ENCODE measurements around the gene MYO1B. TPM values are rescaled to one million over a fixed set of nuclear protein-coding genes. Genes with fewer than 3 reads are reported as not detected.

Gene MYO1B
- total RNA-seq, 1 donor from 2014 or later = 18.9 TPM

- DNase-seq (ENCODE audit: missing footprints) (no peak), ATAC-seq (no peak)
- intact Hi-C loops (cut with DNase I) = no loop called here
Observed at GRCh38 chr2:191280834-191281756, 35.9 kb downstream of the MYO1B start.

GRCh38 chr2:191285252-191285651 lies 40.0 kb downstream of the MYO1B start:
- DNase-seq (ENCODE audit: missing footprints) (no peak), ATAC-seq (no peak)
- intact Hi-C loops (cut with DNase I) = no loop called here

GRCh38 chr2:191287820-191288219 lies 42.6 kb downstream of the MYO1B start:
- DNase-seq (ENCODE audit: missing footprints) (no peak), ATAC-seq (no peak)
- intact Hi-C loops (cut with DNase I) = no loop called here

GRCh38 chr2:191289049-191289448 lies 43.8 kb downstream of the MYO1B start:
- ATAC-seq (no peak), DNase-seq (ENCODE audit: missing footprints) (no peak)
- intact Hi-C loops (cut with DNase I) = no loop called here

- ATAC-seq (no peak), DNase-seq (ENCODE audit: missing footprints) (no peak)
- intact Hi-C loops (cut with DNase I) = no loop called here
Observed at GRCh38 chr2:191291471-191291870, 46.3 kb downstream of the MYO1B start.

GRCh38 chr2:191292869-191293268 lies 47.7 kb downstream of the MYO1B start:
- no peak for DNase-seq (ENCODE audit: missing footprints)
- intact Hi-C loops (cut with DNase I) = no loop called here
- ATAC-seq = no peak

GRCh38 chr2:191295088-191295487 lies 49.9 kb downstream of the MYO1B start:
- intact Hi-C loops (cut with DNase I) = loop anchor here (5.0 kb wide), 1 partner anchor 48 kb away; the partner anchor contains the start of gene MYO1B
- DNase-seq (ENCODE audit: missing footprints) (no peak), ATAC-seq (no peak)

GRCh38 chr2:191296083-191297006 lies 51.1 kb downstream of the MYO1B start:
- intact Hi-C loops (cut with DNase I) = loop anchor here (5.0 kb wide), 1 partner anchor 49 kb away; the partner anchor contains the start of gene MYO1B
- DNase-seq (ENCODE audit: missing footprints) = no peak
- peak; percentile 56 for ATAC-seq

GRCh38 chr2:191297033-191297432 lies 51.8 kb downstream of the MYO1B start:
- ATAC-seq = no peak

GRCh38 chr2:191298306-191298705 lies 53.1 kb downstream of the MYO1B start:
- ATAC-seq (no peak), DNase-seq (ENCODE audit: missing footprints) (no peak)
- intact Hi-C loops (cut with DNase I) = loop anchor here (5.0 kb wide), 1 partner anchor 51 kb away; the partner anchor contains the start of gene MYO1B

More at GRCh38 chr2:191297033-191297432, 51.8 kb downstream of the MYO1B start:
- intact Hi-C loops (cut with DNase I) = loop anchor here (5.0 kb wide), 1 partner anchor 50 kb away; the partner anchor contains the start of gene MYO1B
- no peak for DNase-seq (ENCODE audit: missing footprints)

GRCh38 chr2:191299010-191299409 lies 53.8 kb downstream of the MYO1B start:
- no peak for ATAC-seq
- DNase-seq (ENCODE audit: missing footprints) = no peak
- intact Hi-C loops (cut with DNase I) = loop anchor here (5.0 kb wide), 1 partner anchor 52 kb away; the partner anchor contains the start of gene MYO1B

- intact Hi-C loops (cut with DNase I) = loop anchor here (5.0 kb wide), 1 partner anchor 53 kb away; the partner anchor contains the start of gene MYO1B
- ATAC-seq (no peak), DNase-seq (ENCODE audit: missing footprints) (no peak)
Observed at GRCh38 chr2:191299866-191300265, 54.7 kb downstream of the MYO1B start.

- intact Hi-C loops (cut with DNase I) = no loop called here
- DNase-seq (ENCODE audit: missing footprints) (no peak), ATAC-seq (no peak)
Observed at GRCh38 chr2:191301971-191302370, 56.8 kb downstream of the MYO1B start.

- ATAC-seq = no peak
- intact Hi-C loops (cut with DNase I) = no loop called here
- DNase-seq (ENCODE audit: missing footprints) = no peak
Observed at GRCh38 chr2:191302459-191303139, 57.4 kb downstream of the MYO1B start.

- no peak for DNase-seq (ENCODE audit: missing footprints)
- intact Hi-C loops (cut with DNase I) = no loop called here
- no peak for ATAC-seq
Observed at GRCh38 chr2:191303140-191304005, 58.2 kb downstream of the MYO1B start.

- intact Hi-C loops (cut with DNase I) = loop anchor here (5.0 kb wide), 1 partner anchor 38 kb away; no protein-coding TSS in a partner anchor
- peak; percentile 85 for DNase-seq (ENCODE audit: missing footprints)
- ATAC-seq = peak; percentile 95
Observed at GRCh38 chr2:191304939-191305875, 60.0 kb downstream of the MYO1B start.

Measured in Right ventricle myocardium inferior (tissue), 1 donor.